Measurements from ENCODE around the gene ALDH1A2.

DNA sequence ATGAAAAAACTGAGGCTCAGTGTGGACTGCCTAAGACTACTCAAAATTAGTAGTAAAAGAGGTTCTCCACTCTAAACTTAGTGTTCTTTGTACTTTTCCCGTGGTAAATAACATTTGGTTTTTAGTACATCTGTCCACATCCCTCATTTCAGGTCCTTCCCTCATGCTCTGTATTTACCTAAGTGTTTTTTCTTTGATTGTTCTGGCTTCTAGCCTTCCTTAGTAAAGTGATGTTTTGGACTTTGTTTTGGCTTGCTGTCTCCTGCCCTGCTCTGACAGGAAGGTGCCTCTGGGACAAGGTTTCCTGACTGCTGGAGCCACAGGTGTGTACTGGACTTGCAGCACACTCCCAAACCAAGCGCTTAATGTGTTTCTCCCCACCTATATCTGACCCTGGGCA, 29.9 kb upstream of the ALDH1A2 start:
- TF ChIP-seq CTCF (IDR thresholded peaks at IDR 0.05; ENCODE audit: low read depth, low read length, poor library complexity, severe bottlenecking) (no peak), EZH2phosphoT487 (IDR thresholded peaks at IDR 0.05; ENCODE audit: borderline replicate concordance, low read length) (no peak)
